ENCODE data around the gene SMC1A. TPM values are rescaled to one million over a fixed set of nuclear protein-coding genes. Genes with fewer than 3 reads are reported as not detected.

SMC1A gene
- total RNA-seq, 4 donors from 2014 or later = 32.8 to 52.0 (median 36.5) TPM

- H3K4me3 ChIP-seq = peak overlapping the region in 1 of 4 donors; percentile 54
- no peaks in the 10 kb centered on the region for H3K27me3 ChIP-seq
- no peak for TF ChIP-seq POLR2A (IDR thresholded peaks at IDR 0.05; ENCODE audit: low read depth)
- no peak for TF ChIP-seq POLR2AphosphoS5 (IDR thresholded peaks at IDR 0.05)
- TF ChIP-seq EP300 (IDR thresholded peaks at IDR 0.05) = no peak
- no peak for TF ChIP-seq CTCF (IDR thresholded peaks at IDR 0.05)
- intact Hi-C loops (cut with DNase I) = loop anchor here (5.0 kb wide), 1 partner anchor 125 kb away; no protein-coding TSS in a partner anchor
- no peaks in the 10 kb centered on the region for H3K9me3 ChIP-seq
- H3K27ac ChIP-seq (replicated peaks in 1 of 4) = peak overlapping the region in 3 of 4 donors; percentile 64 to 83 (median 82)
- H3K4me1 ChIP-seq = peaks cover 3 to 24% (median 21%) of the 10 kb centered on the region in 4 donors
- no peaks in the 10 kb centered on the region for H3K36me3 ChIP-seq
- DNase-seq (ENCODE audit: extremely low spot score) = no peak
- 71% methylated on average over 1 of the region's 1 CpG for WGBS
Measured at GRCh38 chrX:53442322-53442631, 19.8 kb upstream of the SMC1A start.

- no peaks in the 10 kb centered on the region for H3K36me3 ChIP-seq
- TF ChIP-seq CTCF (IDR thresholded peaks at IDR 0.05) = no peak
- TF ChIP-seq POLR2A (IDR thresholded peaks at IDR 0.05; ENCODE audit: low read depth) = no peak
- TF ChIP-seq POLR2AphosphoS5 (IDR thresholded peaks at IDR 0.05) = peak; percentile 64 to 69
- TF ChIP-seq EP300 (IDR thresholded peaks at IDR 0.05) = no peak
- peak overlapping the region; percentile 40 to 54 (median 47) for H3K4me3 ChIP-seq
- no peaks in the 10 kb centered on the region for H3K27me3 ChIP-seq
- peaks cover 3 to 24% (median 21%) of the 10 kb centered on the region in 4 donors for H3K4me1 ChIP-seq
- WGBS = 19% methylated on average over 32 of the region's 44 CpGs
- H3K9me3 ChIP-seq = no peaks in the 10 kb centered on the region
- intact Hi-C loops (cut with DNase I) = loop anchor here (5.0 kb wide), 1 partner anchor 124 kb away; no protein-coding TSS in a partner anchor
- DNase-seq (ENCODE audit: extremely low spot score) = no peak
- peak overlapping the region; percentile 64 to 83 (median 78) for H3K27ac ChIP-seq (replicated peaks in 1 of 4)
Measured at GRCh38 chrX:53441531-53442321, 19.3 kb upstream of the SMC1A start.

GRCh38 chrX:53440621-53441517, 18.4 kb upstream of the SMC1A start:
- intact Hi-C loops (cut with DNase I) = loop anchor here (5.0 kb wide), 1 partner anchor 124 kb away; no protein-coding TSS in a partner anchor
- WGBS = 25% methylated on average over 38 of the region's 39 CpGs
- H3K4me1 ChIP-seq = peaks cover 3 to 26% (median 23%) of the 10 kb centered on the region in 4 donors
- peak overlapping the region; percentile 64 to 83 (median 78) for H3K27ac ChIP-seq (replicated peaks in 1 of 4)
- peak overlapping the region; percentile 40 to 54 (median 47) for H3K4me3 ChIP-seq
- DNase-seq (ENCODE audit: extremely low spot score) = peak; percentile 93
- H3K36me3 ChIP-seq = no peaks in the 10 kb centered on the region
- H3K9me3 ChIP-seq = no peaks in the 10 kb centered on the region
- no peaks in the 10 kb centered on the region for H3K27me3 ChIP-seq
- no peak for TF ChIP-seq CTCF (IDR thresholded peaks at IDR 0.05)
- peak; percentile 64 to 81 for TF ChIP-seq POLR2AphosphoS5 (IDR thresholded peaks at IDR 0.05)
- no peak for TF ChIP-seq POLR2A (IDR thresholded peaks at IDR 0.05; ENCODE audit: low read depth)

GRCh38 chrX:53440101-53440500, 17.6 kb upstream of the SMC1A start:
- DNase-seq (ENCODE audit: extremely low spot score) = no peak
- H3K27ac ChIP-seq (replicated peaks in 1 of 4) = peak overlapping the region; percentile 64 to 83 (median 78)
- H3K36me3 ChIP-seq = no peaks in the 10 kb centered on the region
- no peaks in the 10 kb centered on the region for H3K27me3 ChIP-seq
- H3K4me1 ChIP-seq = peaks cover 3 to 27% (median 23%) of the 10 kb centered on the region in 4 donors
- no peaks in the 10 kb centered on the region for H3K9me3 ChIP-seq
- TF ChIP-seq POLR2AphosphoS5 (IDR thresholded peaks at IDR 0.05) (no peak), EP300 (IDR thresholded peaks at IDR 0.05) (no peak), POLR2A (IDR thresholded peaks at IDR 0.05; ENCODE audit: low read depth) (no peak), CTCF (IDR thresholded peaks at IDR 0.05) (no peak)
- intact Hi-C loops (cut with DNase I) = loop anchor here (5.0 kb wide), 1 partner anchor 123 kb away; no protein-coding TSS in a partner anchor
- peak overlapping the region; percentile 40 to 54 (median 47) for H3K4me3 ChIP-seq
- 75% methylated on average over 5 of the region's 5 CpGs for WGBS

All from esophagus muscularis mucosa (tissue), 4 donors.